ENCODE data around the gene KDM4C.

GRCh38 chr9:7089406-7090193 is 331.8 kb downstream of the KDM4C start:
- TF ChIP-seq CTCF (IDR thresholded peaks at IDR 0.05) (no peak), EZH2phosphoT487 (IDR thresholded peaks at IDR 0.05) (no peak), EZH2 (IDR thresholded peaks at IDR 0.05) (no peak)

Measured in neural progenitor cell (in vitro differentiated cells).